Right lobe of liver (tissue), 4 donors: ENCODE measurements around the gene TFPI2.

Experiments used
- CTCF ChIP-seq, 4 donors: fragments of 200-600 bp in 3 of 4; fragments of 450-650 bp in 1 of 4; IDR thresholded peaks; one replicate each; pipeline versions ENCODE4 v1.5.1 to v1.8.0; 2016 to 2022; ENCODE audit warnings: antibody characterized with exemption in 4 of 4, mild to moderate bottlenecking in 2 of 4
- POLR2A ChIP-seq: fragments of 450-650 bp; IDR thresholded peaks from one replicate; pipeline ENCODE4 v1.6.1; 2017; ENCODE audit warnings: antibody characterized with exemption, mild to moderate bottlenecking
- donor health status: DM: no; HTN: no; CAD: no.
- donor health status: DM: no; HTN: no; CAD: no.
- donor health status: DM: no; HTN: yes; CAD: no.

- TF ChIP-seq POLR2A (no peak), CTCF (IDR thresholded peaks at IDR 0.05) (no peak)
These were observed 36.1 kb downstream of the TFPI2 start for GRCh38 chr7:93854480-93854879.
